ENCODE data around the gene CNOT2. TPM values are rescaled to one million over a fixed set of nuclear protein-coding genes. Genes with fewer than 3 reads are reported as not detected.
A peak's percentile ranks its signal among the peaks of the same experiment; 100 is the strongest.

Gene CNOT2
- total RNA-seq (2014; rRNA removed) (60.4 and 73.7 TPM in 2 replicates), Bru-seq, nascent RNA (percentile 95 among the genes with signal in this experiment), BruChase-seq, experiment 1, labeled RNA remaining after a 6-hour chase (percentile 77 among the genes with signal in this experiment), BruChase-seq, experiment 2, labeled RNA remaining after a 2-hour chase (percentile 91 among the genes with signal in this experiment)
- long read RNA-seq, transcript CNOT2-201 (16 exons, 3,282 nt): major isoform, 59 of 124 reads
- long read RNA-seq, partial matches to known transcripts: 12 of 124 reads
- long read RNA-seq, other reads (novel, unspliced or antisense): 49 of 124 reads

GRCh38 chr12:70242695-70243509, at the start of gene CNOT2:
CNOT2 (plus strand) TSS chr12:70243433; CDS start chr12:70278227, 34,794 bp downstream.
- peak; percentile 73 for ATAC-seq
- CTCF ChIA-PET: no interaction called here
- POLR2A ChIA-PET (ENCODE audit: unreplicated experiment): no interaction called here

GRCh38 chr12:70194076-70194475, 49.2 kb upstream of the CNOT2 start:
- no peaks in the 10 kb centered on the region for H4K20me1 ChIP-seq (ENCODE audit: low read length)
- peaks cover 12% of the 10 kb centered on the region; the same call in 1 of the 2 replicates for H3K4me1 ChIP-seq (ENCODE audit: insufficient read depth, low read length)
- ChIA-PET POLR2A (ENCODE audit: unreplicated experiment) (no interaction called here), CTCF (no interaction called here)
- no peak overlapping the region for H3K4me3 ChIP-seq (ENCODE audit: low read length)
- no peak overlapping the region for H2AFZ ChIP-seq (ENCODE audit: low read length)
- ATAC-seq (no peak), DNase-seq (no peak)
- no peaks in the 10 kb centered on the region for H3K36me3 ChIP-seq (ENCODE audit: low read depth, low read length)
- H3K27ac ChIP-seq (ENCODE audit: low read length): no peak overlapping the region
- H3K79me2 ChIP-seq (ENCODE audit: low read length): no peaks in the 10 kb centered on the region
- intact Hi-C loops (cut with micrococcal nuclease): no loop called here
- no TSS peak for BruUV-seq (replicated peaks)
- H3K9ac ChIP-seq (ENCODE audit: low read length): no peak overlapping the region
- no peak overlapping the region for H3K4me2 ChIP-seq (ENCODE audit: low read length)
- TF ChIP-seq EZH2phosphoT487 (IDR thresholded peaks at IDR 0.05; ENCODE audit: borderline replicate concordance, low read length) (no peak), EZH2 (IDR thresholded peaks at IDR 0.05; ENCODE audit: low read length, unreplicated experiment) (no peak), CTCF (conservative IDR thresholded peaks at IDR 0.05; ENCODE audit: low read depth, low read length) (no peak)
- H3K9me3 ChIP-seq (ENCODE audit: low read length): no peaks in the 10 kb centered on the region
- H3F3A ChIP-seq (ENCODE audit: low read length, unreplicated experiment): no peaks in the 10 kb centered on the region
- H3K9me2 ChIP-seq (replicated peaks; ENCODE audit: low read length): no peaks in the 10 kb centered on the region
- H3K27me3 ChIP-seq (ENCODE audit: low read length): no peaks in the 10 kb centered on the region

More at GRCh38 chr12:70242695-70243509, at the start of gene CNOT2:
- DNase-seq: peak; percentile 82
- TF ChIP-seq EZH2 (IDR thresholded peaks at IDR 0.05; ENCODE audit: low read length, unreplicated experiment) (no peak), CTCF (conservative IDR thresholded peaks at IDR 0.05; ENCODE audit: low read depth, low read length) (no peak), EZH2phosphoT487 (IDR thresholded peaks at IDR 0.05; ENCODE audit: borderline replicate concordance, low read length) (no peak)
- Histone ChIP-seq H3K27me3 (ENCODE audit: low read length) (no peaks in the 10 kb centered on the region), H3K79me2 (ENCODE audit: low read length) (peaks cover 60% of the 10 kb centered on the region), H3K27ac (ENCODE audit: low read length) (peak within 1 kb of the TSS; percentile 88), H3F3A (ENCODE audit: low read length, unreplicated experiment) (no peaks in the 10 kb centered on the region), H3K9me2 (replicated peaks; ENCODE audit: low read length) (no peaks in the 10 kb centered on the region), H3K4me3 (ENCODE audit: low read length) (peak within 1 kb of the TSS; percentile 82), H4K20me1 (ENCODE audit: low read length) (peaks cover 41% of the 10 kb centered on the region), H3K9me3 (ENCODE audit: low read length) (no peaks in the 10 kb centered on the region), H3K4me1 (ENCODE audit: insufficient read depth, low read length) (peaks cover 34% of the 10 kb centered on the region), H2AFZ (ENCODE audit: low read length) (peak within 1 kb of the TSS; percentile 94), H3K9ac (ENCODE audit: low read length) (peak within 1 kb of the TSS; percentile 86), H3K36me3 (ENCODE audit: low read depth, low read length) (peaks cover 5% of the 10 kb centered on the region; the same call in 1 of the 2 replicates), H3K4me2 (ENCODE audit: low read length) (peak within 1 kb of the TSS; percentile 97)
- no TSS peak for BruUV-seq (replicated peaks)
- intact Hi-C loops (cut with micrococcal nuclease): loop anchor here (2.0 to 10.0 kb wide), 4 partner anchors 124 to 342 kb away; partner anchors contain the start of gene KCNMB4
